Breast epithelium (tissue), 3 donors: Measurements from ENCODE around the gene SMIM11.

Experiments used
- POLR2AphosphoS5 ChIP-seq, 3 donors: sonication (generic); formaldehyde crosslinking; IDR thresholded peaks; one replicate each; pipeline ENCODE4 v1.6.1; 2017; ENCODE audit warnings: antibody characterized with exemption in 3 of 3
- TF ChIP-seq, protein P1 (sequence below), 3 donors: fragments of 450-650 bp; IDR thresholded peaks; one replicate each; pipeline ENCODE4 v1.5.1; 2016 to 2017; ENCODE audit warnings: antibody characterized with exemption in 3 of 3, mild to moderate bottlenecking in 3 of 3, moderate library complexity in 3 of 3

DNA sequence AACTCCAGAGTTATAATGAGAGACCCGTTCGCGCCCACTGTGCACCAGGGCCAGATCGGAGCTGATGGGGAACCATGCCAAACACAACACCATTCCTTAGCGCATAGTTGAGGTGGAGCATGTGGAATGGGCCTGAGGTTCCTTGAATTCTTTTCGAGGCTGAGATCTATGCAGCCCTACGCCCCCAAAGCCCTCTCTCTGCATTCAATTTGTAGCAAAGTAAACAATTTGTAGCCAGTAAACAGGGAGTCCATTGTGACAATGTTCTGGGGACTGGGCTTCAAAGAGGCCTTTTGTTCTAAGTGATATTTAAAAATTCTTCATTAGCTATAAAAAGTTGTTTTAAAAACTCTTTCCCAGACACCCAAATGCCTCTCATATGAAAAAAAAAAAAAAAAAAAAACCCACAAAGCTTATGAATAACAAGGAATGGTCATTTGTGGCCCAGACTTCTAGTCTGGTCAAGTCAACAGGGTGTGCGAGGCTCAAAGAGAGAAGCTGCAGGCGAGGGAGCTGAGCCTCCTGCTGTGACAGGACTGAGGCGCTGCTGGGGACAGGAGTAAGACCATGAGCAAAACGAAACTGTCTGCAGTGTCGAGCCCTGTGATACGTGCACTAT lies 42.1 kb upstream of the SMIM11 start:
- TF ChIP-seq, protein P1, sequence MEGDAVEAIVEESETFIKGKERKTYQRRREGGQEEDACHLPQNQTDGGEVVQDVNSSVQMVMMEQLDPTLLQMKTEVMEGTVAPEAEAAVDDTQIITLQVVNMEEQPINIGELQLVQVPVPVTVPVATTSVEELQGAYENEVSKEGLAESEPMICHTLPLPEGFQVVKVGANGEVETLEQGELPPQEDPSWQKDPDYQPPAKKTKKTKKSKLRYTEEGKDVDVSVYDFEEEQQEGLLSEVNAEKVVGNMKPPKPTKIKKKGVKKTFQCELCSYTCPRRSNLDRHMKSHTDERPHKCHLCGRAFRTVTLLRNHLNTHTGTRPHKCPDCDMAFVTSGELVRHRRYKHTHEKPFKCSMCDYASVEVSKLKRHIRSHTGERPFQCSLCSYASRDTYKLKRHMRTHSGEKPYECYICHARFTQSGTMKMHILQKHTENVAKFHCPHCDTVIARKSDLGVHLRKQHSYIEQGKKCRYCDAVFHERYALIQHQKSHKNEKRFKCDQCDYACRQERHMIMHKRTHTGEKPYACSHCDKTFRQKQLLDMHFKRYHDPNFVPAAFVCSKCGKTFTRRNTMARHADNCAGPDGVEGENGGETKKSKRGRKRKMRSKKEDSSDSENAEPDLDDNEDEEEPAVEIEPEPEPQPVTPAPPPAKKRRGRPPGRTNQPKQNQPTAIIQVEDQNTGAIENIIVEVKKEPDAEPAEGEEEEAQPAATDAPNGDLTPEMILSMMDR (IDR thresholded peaks at IDR 0.05) = no peak
- no peak for TF ChIP-seq POLR2AphosphoS5 (IDR thresholded peaks at IDR 0.05)
